Measurements from ENCODE around the gene OLFM3.

- TF ChIP-seq JUND (IDR thresholded peaks at IDR 0.05) = no peak
- no peak for TF ChIP-seq ATF3 (IDR thresholded peaks at IDR 0.05)
- TF ChIP-seq, protein P1, sequence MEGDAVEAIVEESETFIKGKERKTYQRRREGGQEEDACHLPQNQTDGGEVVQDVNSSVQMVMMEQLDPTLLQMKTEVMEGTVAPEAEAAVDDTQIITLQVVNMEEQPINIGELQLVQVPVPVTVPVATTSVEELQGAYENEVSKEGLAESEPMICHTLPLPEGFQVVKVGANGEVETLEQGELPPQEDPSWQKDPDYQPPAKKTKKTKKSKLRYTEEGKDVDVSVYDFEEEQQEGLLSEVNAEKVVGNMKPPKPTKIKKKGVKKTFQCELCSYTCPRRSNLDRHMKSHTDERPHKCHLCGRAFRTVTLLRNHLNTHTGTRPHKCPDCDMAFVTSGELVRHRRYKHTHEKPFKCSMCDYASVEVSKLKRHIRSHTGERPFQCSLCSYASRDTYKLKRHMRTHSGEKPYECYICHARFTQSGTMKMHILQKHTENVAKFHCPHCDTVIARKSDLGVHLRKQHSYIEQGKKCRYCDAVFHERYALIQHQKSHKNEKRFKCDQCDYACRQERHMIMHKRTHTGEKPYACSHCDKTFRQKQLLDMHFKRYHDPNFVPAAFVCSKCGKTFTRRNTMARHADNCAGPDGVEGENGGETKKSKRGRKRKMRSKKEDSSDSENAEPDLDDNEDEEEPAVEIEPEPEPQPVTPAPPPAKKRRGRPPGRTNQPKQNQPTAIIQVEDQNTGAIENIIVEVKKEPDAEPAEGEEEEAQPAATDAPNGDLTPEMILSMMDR (IDR thresholded peaks at IDR 0.05; ENCODE audit: low read depth, low read length, missing input control) = no peak
- no peak for TF ChIP-seq EGR1 (IDR thresholded peaks at IDR 0.05; ENCODE audit: low read depth in 2 of 2)
- TF ChIP-seq, protein P2, sequence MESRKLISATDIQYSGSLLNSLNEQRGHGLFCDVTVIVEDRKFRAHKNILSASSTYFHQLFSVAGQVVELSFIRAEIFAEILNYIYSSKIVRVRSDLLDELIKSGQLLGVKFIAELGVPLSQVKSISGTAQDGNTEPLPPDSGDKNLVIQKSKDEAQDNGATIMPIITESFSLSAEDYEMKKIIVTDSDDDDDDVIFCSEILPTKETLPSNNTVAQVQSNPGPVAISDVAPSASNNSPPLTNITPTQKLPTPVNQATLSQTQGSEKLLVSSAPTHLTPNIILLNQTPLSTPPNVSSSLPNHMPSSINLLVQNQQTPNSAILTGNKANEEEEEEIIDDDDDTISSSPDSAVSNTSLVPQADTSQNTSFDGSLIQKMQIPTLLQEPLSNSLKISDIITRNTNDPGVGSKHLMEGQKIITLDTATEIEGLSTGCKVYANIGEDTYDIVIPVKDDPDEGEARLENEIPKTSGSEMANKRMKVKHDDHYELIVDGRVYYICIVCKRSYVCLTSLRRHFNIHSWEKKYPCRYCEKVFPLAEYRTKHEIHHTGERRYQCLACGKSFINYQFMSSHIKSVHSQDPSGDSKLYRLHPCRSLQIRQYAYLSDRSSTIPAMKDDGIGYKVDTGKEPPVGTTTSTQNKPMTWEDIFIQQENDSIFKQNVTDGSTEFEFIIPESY (IDR thresholded peaks at IDR 0.05) = no peak
- TF ChIP-seq YY1 (IDR thresholded peaks at IDR 0.05) = no peak
- TF ChIP-seq GABPA (IDR thresholded peaks at IDR 0.05 in 1 of 2, conservative IDR thresholded peaks at IDR 0.05 in 1 of 2) = no peak
- no peak for TF ChIP-seq SP1 (IDR thresholded peaks at IDR 0.05)
- TF ChIP-seq HNF4G (IDR thresholded peaks at IDR 0.05) = no peak
- no peak for TF ChIP-seq RAD21 (IDR thresholded peaks at IDR 0.05)
- TF ChIP-seq, protein P3, sequence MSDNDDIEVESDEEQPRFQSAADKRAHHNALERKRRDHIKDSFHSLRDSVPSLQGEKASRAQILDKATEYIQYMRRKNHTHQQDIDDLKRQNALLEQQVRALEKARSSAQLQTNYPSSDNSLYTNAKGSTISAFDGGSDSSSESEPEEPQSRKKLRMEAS (IDR thresholded peaks at IDR 0.05) = no peak
- no peak for TF ChIP-seq RXRA (IDR thresholded peaks at IDR 0.05)
- TF ChIP-seq, protein P4, sequence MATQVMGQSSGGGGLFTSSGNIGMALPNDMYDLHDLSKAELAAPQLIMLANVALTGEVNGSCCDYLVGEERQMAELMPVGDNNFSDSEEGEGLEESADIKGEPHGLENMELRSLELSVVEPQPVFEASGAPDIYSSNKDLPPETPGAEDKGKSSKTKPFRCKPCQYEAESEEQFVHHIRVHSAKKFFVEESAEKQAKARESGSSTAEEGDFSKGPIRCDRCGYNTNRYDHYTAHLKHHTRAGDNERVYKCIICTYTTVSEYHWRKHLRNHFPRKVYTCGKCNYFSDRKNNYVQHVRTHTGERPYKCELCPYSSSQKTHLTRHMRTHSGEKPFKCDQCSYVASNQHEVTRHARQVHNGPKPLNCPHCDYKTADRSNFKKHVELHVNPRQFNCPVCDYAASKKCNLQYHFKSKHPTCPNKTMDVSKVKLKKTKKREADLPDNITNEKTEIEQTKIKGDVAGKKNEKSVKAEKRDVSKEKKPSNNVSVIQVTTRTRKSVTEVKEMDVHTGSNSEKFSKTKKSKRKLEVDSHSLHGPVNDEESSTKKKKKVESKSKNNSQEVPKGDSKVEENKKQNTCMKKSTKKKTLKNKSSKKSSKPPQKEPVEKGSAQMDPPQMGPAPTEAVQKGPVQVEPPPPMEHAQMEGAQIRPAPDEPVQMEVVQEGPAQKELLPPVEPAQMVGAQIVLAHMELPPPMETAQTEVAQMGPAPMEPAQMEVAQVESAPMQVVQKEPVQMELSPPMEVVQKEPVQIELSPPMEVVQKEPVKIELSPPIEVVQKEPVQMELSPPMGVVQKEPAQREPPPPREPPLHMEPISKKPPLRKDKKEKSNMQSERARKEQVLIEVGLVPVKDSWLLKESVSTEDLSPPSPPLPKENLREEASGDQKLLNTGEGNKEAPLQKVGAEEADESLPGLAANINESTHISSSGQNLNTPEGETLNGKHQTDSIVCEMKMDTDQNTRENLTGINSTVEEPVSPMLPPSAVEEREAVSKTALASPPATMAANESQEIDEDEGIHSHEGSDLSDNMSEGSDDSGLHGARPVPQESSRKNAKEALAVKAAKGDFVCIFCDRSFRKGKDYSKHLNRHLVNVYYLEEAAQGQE (IDR thresholded peaks at IDR 0.05) = no peak
These were observed 25.4 kb downstream of the OLFM3 start for GRCh38 chr1:101971304-101971703.

All from liver (tissue), 3 donors.